HepG2 (cell line): ENCODE data around the gene MED25. TPM values are rescaled to one million over a fixed set of nuclear protein-coding genes. Genes with fewer than 3 reads are reported as not detected.

Source experiments
- ATAD3A ChIP-seq: sonication (generic); formaldehyde crosslinking; IDR thresholded peaks from 2 replicates; pipeline ENCODE4 v1.4.0; 2020; ENCODE audit warnings: missing genetic modification reagents
- CBFB ChIP-seq: sonication (generic); formaldehyde crosslinking; IDR thresholded peaks from 2 replicates; pipeline ENCODE4 v1.4.0; 2020; ENCODE audit warnings: missing genetic modification reagents
- CSRNP1 ChIP-seq: sonication (generic); formaldehyde crosslinking; IDR thresholded peaks from 2 replicates; pipeline ENCODE4 v1.8.1; 2023; ENCODE audit warnings: mild to moderate bottlenecking, missing genetic modification reagents
- GATAD2A ChIP-seq: IDR thresholded peaks from 2 replicates; pipeline ENCODE4 v1.6.1; 2016
- HMGXB3 ChIP-seq: sonication (generic); formaldehyde crosslinking; IDR thresholded peaks from 2 replicates; pipeline ENCODE4 v1.4.0; 2020; ENCODE audit warnings: missing genetic modification reagents, borderline replicate concordance
- KDM5A ChIP-seq: fragments of 200-600 bp; sonication (generic); IDR thresholded peaks from 2 replicates; pipeline ENCODE4 v1.7.0; 2018; ENCODE audit warnings: antibody characterized with exemption, mild to moderate bottlenecking, low read length, borderline replicate concordance
- KLF12 ChIP-seq: sonication (generic); formaldehyde crosslinking; IDR thresholded peaks from 2 replicates; pipeline ENCODE4 v1.4.0; 2020; ENCODE audit warnings: missing genetic modification reagents, borderline replicate concordance
- MTF1 ChIP-seq: sonication (generic); formaldehyde crosslinking; IDR thresholded peaks from 2 replicates; pipeline ENCODE4 v1.5.0; 2020; ENCODE audit warnings: missing genetic modification reagents
- PRDM10 ChIP-seq: sonication (generic); formaldehyde crosslinking; IDR thresholded peaks from 2 replicates; pipeline ENCODE4 v1.4.0; 2020; ENCODE audit warnings: low read depth, missing genetic modification reagents
- RBFOX2 ChIP-seq: fragments of 200-400 bp; formaldehyde crosslinking; IDR thresholded peaks from 2 replicates; pipeline ENCODE4 v1.6.1; 2017; ENCODE audit warnings: low read depth, mild to moderate bottlenecking, low read length
- ZFP41 ChIP-seq: sonication (generic); formaldehyde crosslinking; IDR thresholded peaks from 2 replicates; pipeline ENCODE4 v1.4.0; 2020; ENCODE audit warnings: mild to moderate bottlenecking, missing genetic modification reagents, borderline replicate concordance
- ZMAT5 ChIP-seq: sonication (generic); formaldehyde crosslinking; IDR thresholded peaks from 2 replicates; pipeline ENCODE4 v1.5.0; 2020; ENCODE audit warnings: mild to moderate bottlenecking, low read depth, missing genetic modification reagents, borderline replicate concordance
- ZNF605 ChIP-seq: sonication (generic); formaldehyde crosslinking; IDR thresholded peaks from 2 replicates; pipeline ENCODE4 v1.8.0; 2022; ENCODE audit warnings: mild to moderate bottlenecking, missing genetic modification reagents
- ZNF703 ChIP-seq: sonication (generic); formaldehyde crosslinking; IDR thresholded peaks from 2 replicates; pipeline ENCODE4 v1.5.1; 2020; ENCODE audit warnings: missing genetic modification reagents, mild to moderate bottlenecking, moderate library complexity, borderline replicate concordance
- ZNF781 ChIP-seq: sonication (generic); formaldehyde crosslinking; IDR thresholded peaks from 2 replicates; pipeline ENCODE4 v1.5.1; 2020; ENCODE audit warnings: borderline replicate concordance, mild to moderate bottlenecking, missing genetic modification reagents; ENCODE audit errors: not compliant biosample characterization
- ZNF883 ChIP-seq: sonication (generic); formaldehyde crosslinking; IDR thresholded peaks from 2 replicates; pipeline ENCODE4 v1.5.1; 2020; ENCODE audit warnings: mild to moderate bottlenecking, missing genetic modification reagents; ENCODE audit errors: not compliant biosample characterization
- ZSCAN31 ChIP-seq: sonication (generic); formaldehyde crosslinking; IDR thresholded peaks from 2 replicates; pipeline ENCODE4 v1.5.0; 2020; ENCODE audit warnings: low read depth, mild to moderate bottlenecking, missing genetic modification reagents
- ZSCAN9 ChIP-seq: IDR thresholded peaks from 2 replicates; pipeline ENCODE4 v1.6.1; 2016; ENCODE audit warnings: borderline replicate concordance
- polyA plus RNA-seq, 8 experiments: library from polyadenylated mRNA; depleted of rRNA in 3 of 8; stranded (reverse) in 7 of 8; unstranded in 1 of 8; fragments of >200 nt; fragmentation: Illumina TruSeq in 4 of 8; extraction: Trizol in 4 of 8; gene quantifications; 2 replicates each; pipeline versions ENCODE4 v1.2.1 to v1.2.3, GENCODE V29; 2011 to 2016; ENCODE audit warnings: low read depth in 4 of 8, missing spikeins in 1 of 8, mixed read lengths in 1 of 8; ENCODE audit not compliant: insufficient read depth in 1 of 8
- total RNA-seq, 5 experiments: library from RNA; depleted of rRNA; stranded (reverse); fragments of >200 nt; fragmentation: Illumina TruSeq; extraction: Trizol; gene quantifications; 2 replicates each; pipeline ENCODE4 v1.2.3, GENCODE V29; 2016; ENCODE audit warnings: low read depth in 1 of 5

Gene MED25
- total and polyA plus RNA-seq, 2 of the 13 experiments (the other 11 are each of a cell fraction or from before 2014, with no cell fraction given), result 11.1 to 15.1 TPM

- TF ChIP-seq CSRNP1 (CRISPR knock-in tag) (0 out of 2 replicates have a peak, but pooled peaks have one; percentile 25), RBFOX2 (peak; percentile 92), CBFB (CRISPR knock-in tag) (no peak), ZNF883 (CRISPR knock-in tag) (no peak), PRDM10 (CRISPR knock-in tag) (no peak), ZNF605 (CRISPR knock-in tag) (peak; percentile 33; the same call in 1 of the 2 replicates), ZNF703 (CRISPR knock-in tag) (0 out of 2 replicates have a peak, but pooled peaks have one; percentile 33), GATAD2A (CRISPR knock-in tag) (no peak), ZFP41 (CRISPR knock-in tag) (peak; percentile 77; the same call in 1 of the 2 replicates), ZMAT5 (CRISPR knock-in tag) (no peak), ZSCAN31 (CRISPR knock-in tag) (peak; percentile 53; the same call in 1 of the 2 replicates), ZSCAN9 (CRISPR knock-in tag) (0 out of 2 replicates have a peak, but pooled peaks have one; percentile 25), ATAD3A (CRISPR knock-in tag) (no peak), MTF1 (CRISPR knock-in tag) (0 out of 2 replicates have a peak, but pooled peaks have one; percentile 51), KLF12 (no peak), KDM5A (peak; percentile 32; the same call in 1 of the 2 replicates), HMGXB3 (CRISPR knock-in tag) (no peak; the same call in 1 of the 2 replicates), ZNF781 (CRISPR knock-in tag) (no peak)
Observed at GRCh38 chr19:49869484-49870308, 51.6 kb downstream of the MED25 start (continued).
